PFSK-1 (cell line): ENCODE data around the gene EFCAB10.

ENCODE experiments used
- POLR2AphosphoS5 ChIP-seq: IDR thresholded peaks from 2 replicates; pipeline ENCODE4 v1.6.1; 2012; ENCODE audit warnings: low read depth, mild to moderate bottlenecking, control low read depth, low read length, moderate library complexity
- SIN3A ChIP-seq: IDR thresholded peaks from 2 replicates; pipeline ENCODE4 v1.6.1; 2012; ENCODE audit warnings: mild to moderate bottlenecking, low read length, moderate library complexity, borderline replicate concordance; ENCODE audit not compliant: insufficient read depth
- TAF1 ChIP-seq: IDR thresholded peaks from 2 replicates; pipeline ENCODE4 v1.6.1; 2012; ENCODE audit warnings: low read length, control low read depth, borderline replicate concordance; ENCODE audit not compliant: insufficient read depth
- TF ChIP-seq, protein P1 (sequence below), 2 experiments: IDR thresholded peaks; 2 replicates each; pipeline versions ENCODE4 v1.6.1 to v1.8.0; 2011 to 2012; ENCODE audit warnings: low read depth in 2 of 2, low read length in 2 of 2, control low read depth in 1 of 2, inconsistent platforms in 1 of 2, mild to moderate bottlenecking in 1 of 2, moderate library complexity in 1 of 2; ENCODE audit not compliant: insufficient read depth in 1 of 2

DNA sequence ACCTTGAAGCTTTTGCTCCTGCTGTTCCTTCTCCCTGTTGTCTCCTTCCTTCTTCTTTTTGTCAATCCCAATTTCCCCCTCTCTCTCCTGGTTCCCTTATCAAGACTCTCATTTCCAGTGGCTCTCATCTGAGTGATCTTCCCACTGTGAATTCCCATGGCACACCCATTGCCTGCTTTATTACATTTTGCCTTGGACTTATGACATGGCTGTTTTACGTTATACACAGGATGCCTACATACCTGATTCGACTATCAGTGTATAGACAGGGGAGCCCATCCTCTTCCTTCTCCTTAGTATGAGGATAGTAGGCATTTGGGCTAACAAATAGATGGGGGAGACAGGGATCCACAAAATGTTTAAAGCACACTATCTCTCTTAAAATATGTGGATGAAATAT lies 39.9 kb upstream of the EFCAB10 start:
- TF ChIP-seq, protein P1, sequence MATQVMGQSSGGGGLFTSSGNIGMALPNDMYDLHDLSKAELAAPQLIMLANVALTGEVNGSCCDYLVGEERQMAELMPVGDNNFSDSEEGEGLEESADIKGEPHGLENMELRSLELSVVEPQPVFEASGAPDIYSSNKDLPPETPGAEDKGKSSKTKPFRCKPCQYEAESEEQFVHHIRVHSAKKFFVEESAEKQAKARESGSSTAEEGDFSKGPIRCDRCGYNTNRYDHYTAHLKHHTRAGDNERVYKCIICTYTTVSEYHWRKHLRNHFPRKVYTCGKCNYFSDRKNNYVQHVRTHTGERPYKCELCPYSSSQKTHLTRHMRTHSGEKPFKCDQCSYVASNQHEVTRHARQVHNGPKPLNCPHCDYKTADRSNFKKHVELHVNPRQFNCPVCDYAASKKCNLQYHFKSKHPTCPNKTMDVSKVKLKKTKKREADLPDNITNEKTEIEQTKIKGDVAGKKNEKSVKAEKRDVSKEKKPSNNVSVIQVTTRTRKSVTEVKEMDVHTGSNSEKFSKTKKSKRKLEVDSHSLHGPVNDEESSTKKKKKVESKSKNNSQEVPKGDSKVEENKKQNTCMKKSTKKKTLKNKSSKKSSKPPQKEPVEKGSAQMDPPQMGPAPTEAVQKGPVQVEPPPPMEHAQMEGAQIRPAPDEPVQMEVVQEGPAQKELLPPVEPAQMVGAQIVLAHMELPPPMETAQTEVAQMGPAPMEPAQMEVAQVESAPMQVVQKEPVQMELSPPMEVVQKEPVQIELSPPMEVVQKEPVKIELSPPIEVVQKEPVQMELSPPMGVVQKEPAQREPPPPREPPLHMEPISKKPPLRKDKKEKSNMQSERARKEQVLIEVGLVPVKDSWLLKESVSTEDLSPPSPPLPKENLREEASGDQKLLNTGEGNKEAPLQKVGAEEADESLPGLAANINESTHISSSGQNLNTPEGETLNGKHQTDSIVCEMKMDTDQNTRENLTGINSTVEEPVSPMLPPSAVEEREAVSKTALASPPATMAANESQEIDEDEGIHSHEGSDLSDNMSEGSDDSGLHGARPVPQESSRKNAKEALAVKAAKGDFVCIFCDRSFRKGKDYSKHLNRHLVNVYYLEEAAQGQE (IDR thresholded peaks at IDR 0.05; ENCODE audit: insufficient read depth in 1 of 2, low read depth in 2 of 2, low read length in 2 of 2) = no peak
- TF ChIP-seq TAF1 = no peak
- no peak for TF ChIP-seq POLR2AphosphoS5
- no peak for TF ChIP-seq SIN3A
